Heart left ventricle (tissue), 16 donors: ENCODE data around the gene USP34. TPM values are rescaled to one million over a fixed set of nuclear protein-coding genes. Genes with fewer than 3 reads are reported as not detected.

Source experiments
- ATAC-seq, 4 donors: fragments of 200-7000 bp; cut with Tn5 transposase; one replicate each; pipeline ENCODE4 v1.9.1; 2020 to 2022; ENCODE audit warnings: moderate library complexity in 4 of 4, mild to moderate bottlenecking in 3 of 4, moderate number of reproducible peaks in 1 of 4
- DNase-seq, 5 donors: peaks; one replicate each; pipeline ENCODE4 v3.0.0-alpha.2; 2020
- H3K27ac ChIP-seq, 12 donors: fragments of 200-600 bp; sonication (generic) in 4 of 12; one replicate each; pipeline versions ENCODE4 v1.5.0 to v1.8.0; 2016 to 2022; ENCODE audit warnings: mild to moderate bottlenecking in 2 of 12
- H3K27me3 ChIP-seq, 9 donors: fragments of 200-600 bp; sonication (generic) in 2 of 9; one replicate each; pipeline versions ENCODE4 v1.5.1 to v1.8.0; 2016 to 2022; ENCODE audit warnings: mild to moderate bottlenecking in 3 of 9
- H3K36me3 ChIP-seq, 9 donors: fragments of 200-600 bp; sonication (generic) in 2 of 9; one replicate each; pipeline versions ENCODE4 v1.5.0 to v1.8.0; 2018 to 2022; ENCODE audit warnings: mild to moderate bottlenecking in 2 of 9
- H3K4me1 ChIP-seq, 12 donors: fragments of 200-600 bp; sonication (generic) in 4 of 12; one replicate each; pipeline versions ENCODE4 v1.5.0 to v1.8.0; 2016 to 2022; ENCODE audit warnings: mild to moderate bottlenecking in 3 of 12
- H3K4me3 ChIP-seq, 12 donors: fragments of 200-600 bp; sonication (generic) in 4 of 12; one replicate each; pipeline versions ENCODE4 v1.5.0 to v1.8.0; 2017 to 2022; ENCODE audit warnings: mild to moderate bottlenecking in 9 of 12, moderate library complexity in 4 of 12
- H3K9me3 ChIP-seq, 12 donors: fragments of 200-600 bp; sonication (generic) in 4 of 12; one replicate each; pipeline versions ENCODE4 v1.5.0 to v1.8.0; 2016 to 2022; ENCODE audit warnings: mild to moderate bottlenecking in 1 of 12
- POLR2A ChIP-seq, 2 donors: fragments of 450-650 bp; IDR thresholded peaks; one replicate each; pipeline ENCODE4 v1.6.1; 2017; ENCODE audit warnings: antibody characterized with exemption in 2 of 2, mild to moderate bottlenecking in 2 of 2, moderate library complexity in 2 of 2
- WGBS, 4 donors: extraction: QIAGEN DNeasy Blood & Tissue Kit in 2 of 4; methylation state at CpG; one replicate each; pipeline versions ENCODE4 v1.1.5 to v1.1.7; 2013 to 2018; 5-methylcytosine and 5-hydroxymethylcytosine counted together
- intact Hi-C, 10 donors: fragments of 100-400 bp; cut with DNase I; formaldehyde crosslinking; loops; one replicate each; pipeline versions ENCODE4 v1.11.1 to v1.14.2; 2022
- polyA plus RNA-seq, 2 donors: library from polyadenylated mRNA; stranded (reverse); fragments of 200-250 nt; gene quantifications; one replicate each; pipeline ENCODE4 v1.2.3, GENCODE V29; 2013
- total RNA-seq, 9 donors: library from RNA; depleted of rRNA in 2 of 9; stranded (reverse); fragments of >200 nt in 2 of 9; fragmentation: NEBNext Ultra II Directional in 3 of 9; extraction: Animal tissue kit (Norgen Biotek cat#: 25700) in 3 of 9; gene quantifications; one replicate each; pipeline versions ENCODE4 v1.1.0 to v1.2.4, GENCODE V29; 2016 to 2023
- TF ChIP-seq, protein P1 (sequence below), 12 donors: fragments of 200-600 bp; sonication (generic) in 4 of 12; IDR thresholded peaks; one replicate each; pipeline versions ENCODE4 v1.5.0 to v1.8.0; 2018 to 2022; ENCODE audit warnings: antibody characterized with exemption in 12 of 12, mild to moderate bottlenecking in 5 of 12
- donor health status: ischemic (EF 13 %, LVEDD 7.1; RV severe dilation, severe dysfunction).
- donor health status: healthy with polysubstance abuse.
- donor health status: DM: no; HTN: yes; CAD: no.
- donor health status: DM: no; HTN: no; CAD: no.
- donor health status: ischemic (EF 25% LVEDD 6.9; RV normal size, moderate dysfunction).
- donor health status: ischemic (EF 25% LVEDD 5.7; RV mildly dilated, moderate dysfunction).
- donor health status: healthy.
- donor health status: DM: yes; HTN: yes; CAD: no.
- donor health status: ischemic (EF 35%, LVEDD 5.7; RV mildly dilated, moderate dysfunction).
- donor health status: nonischemic (EF 11% LVEDD 7.7; RV severe dilation, severe dysfunction).
- donor health status: DM: yes; HTN: yes; CAD: no.
- donor health status: PGD.
- donor health status: ischemic (EF 29% LVEDD 5.4; RV normal size, mild dysfunction).
- donor health status: nonischemic (EF 23%, LVEDD 6.1; RV moderate dilation, normal function).

Gene USP34
- total and polyA plus RNA-seq, 11 donors, result 33.3 to 82.8 (median 60.6) TPM

DNA sequence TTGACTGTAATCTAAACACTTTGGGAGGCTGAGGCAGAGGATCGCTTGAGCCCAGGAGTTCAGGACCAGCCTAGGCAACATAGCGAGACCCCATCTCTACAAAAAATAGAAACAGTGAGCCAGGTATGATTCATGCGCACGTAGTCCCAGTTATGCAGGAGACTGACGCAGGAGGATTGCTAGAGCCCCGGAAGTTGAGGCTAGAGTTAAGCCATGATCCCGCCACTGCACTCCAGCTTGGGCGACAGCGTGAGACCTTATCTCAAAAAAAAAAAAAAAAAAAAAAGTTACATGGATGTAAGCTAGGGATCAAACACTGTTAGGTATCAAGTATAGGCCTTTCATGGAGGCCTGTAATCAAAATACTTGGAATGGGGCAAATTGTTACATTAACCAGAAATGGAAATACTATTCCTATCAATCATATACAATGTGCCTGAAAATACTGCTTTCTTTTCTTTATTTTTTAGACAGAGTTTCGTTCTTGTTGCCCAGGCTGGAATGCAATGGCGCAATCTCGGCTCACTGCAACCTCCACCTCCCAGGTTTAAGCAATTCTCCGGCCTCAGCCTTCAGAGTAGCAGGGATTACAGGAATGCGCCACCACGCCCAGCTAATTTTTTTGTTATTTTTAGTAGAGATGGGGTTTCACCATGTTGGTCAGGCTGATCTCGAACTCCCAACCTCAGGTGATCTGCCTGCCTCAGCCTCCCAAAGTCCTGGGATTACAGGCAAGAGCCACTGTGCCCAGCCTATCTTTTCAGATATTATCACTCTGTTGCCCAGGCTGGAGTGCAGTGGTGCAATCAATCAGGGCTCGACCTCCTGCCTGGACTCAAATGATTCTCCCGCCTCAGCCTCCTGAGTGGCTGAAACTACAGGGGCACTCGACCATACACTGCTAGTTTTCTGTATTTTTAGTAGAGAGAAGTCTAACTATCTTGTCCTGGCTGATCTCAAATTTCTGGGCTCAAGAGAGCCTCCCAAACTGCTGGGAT is 40.1 kb upstream of the USP34 start:
- Histone ChIP-seq H3K36me3 (peaks cover 0 to 94% (median 79%) of the 10 kb centered on the region in 9 donors), H3K9me3 (no peaks in the 10 kb centered on the region), H3K27me3 (no peaks in the 10 kb centered on the region), H3K4me3 (no peak overlapping the region), H3K4me1 (peaks cover 0 to 9% (median 0%) of the 10 kb centered on the region in 12 donors), H3K27ac (no peak overlapping the region)
- DNase-seq, result no peak
- ATAC-seq, result no peak
- TF ChIP-seq POLR2A (IDR thresholded peaks at IDR 0.05), result no peak
- TF ChIP-seq, protein P1, sequence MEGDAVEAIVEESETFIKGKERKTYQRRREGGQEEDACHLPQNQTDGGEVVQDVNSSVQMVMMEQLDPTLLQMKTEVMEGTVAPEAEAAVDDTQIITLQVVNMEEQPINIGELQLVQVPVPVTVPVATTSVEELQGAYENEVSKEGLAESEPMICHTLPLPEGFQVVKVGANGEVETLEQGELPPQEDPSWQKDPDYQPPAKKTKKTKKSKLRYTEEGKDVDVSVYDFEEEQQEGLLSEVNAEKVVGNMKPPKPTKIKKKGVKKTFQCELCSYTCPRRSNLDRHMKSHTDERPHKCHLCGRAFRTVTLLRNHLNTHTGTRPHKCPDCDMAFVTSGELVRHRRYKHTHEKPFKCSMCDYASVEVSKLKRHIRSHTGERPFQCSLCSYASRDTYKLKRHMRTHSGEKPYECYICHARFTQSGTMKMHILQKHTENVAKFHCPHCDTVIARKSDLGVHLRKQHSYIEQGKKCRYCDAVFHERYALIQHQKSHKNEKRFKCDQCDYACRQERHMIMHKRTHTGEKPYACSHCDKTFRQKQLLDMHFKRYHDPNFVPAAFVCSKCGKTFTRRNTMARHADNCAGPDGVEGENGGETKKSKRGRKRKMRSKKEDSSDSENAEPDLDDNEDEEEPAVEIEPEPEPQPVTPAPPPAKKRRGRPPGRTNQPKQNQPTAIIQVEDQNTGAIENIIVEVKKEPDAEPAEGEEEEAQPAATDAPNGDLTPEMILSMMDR (IDR thresholded peaks at IDR 0.05), result no peak
- intact Hi-C loops, result loop anchor here in 1 of 10 donors (10.0 kb wide), 1 partner anchor 124 kb away; no protein-coding TSS in a partner anchor
- 91 to 93% (median 92%) methylated on average over 19 of the region's 19 CpGs for WGBS, 4 donors

DNA sequence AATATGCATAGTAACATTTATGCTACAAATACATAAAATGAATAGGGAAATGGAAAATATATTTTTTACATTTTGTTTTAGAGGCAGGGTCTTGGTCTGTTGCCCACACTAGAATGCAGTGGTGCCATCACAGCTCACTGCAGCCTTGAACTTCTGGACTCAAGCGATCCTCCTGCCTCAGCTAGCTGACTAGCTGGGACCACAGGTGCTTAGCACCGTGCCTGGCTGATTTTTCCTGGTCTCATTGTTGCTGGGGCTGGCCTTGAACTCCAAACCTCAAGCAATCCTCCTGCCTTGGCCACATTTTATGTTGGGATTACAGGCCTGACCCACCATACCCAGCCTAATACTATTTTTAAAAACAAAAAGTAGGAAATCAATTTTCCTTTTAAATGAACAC is 34.1 kb upstream of the USP34 start:
- TF ChIP-seq, protein P1 (IDR thresholded peaks at IDR 0.05), result no peak
- TF ChIP-seq POLR2A (IDR thresholded peaks at IDR 0.05), result no peak
- 92 to 94% (median 94%) methylated on average over 2 of the region's 2 CpGs for WGBS, 4 donors
- intact Hi-C loops, result loop anchor here in 1 of 10 donors (10.0 kb wide), 1 partner anchor 380 kb away; the partner anchor contains the start of gene CCT4

DNA sequence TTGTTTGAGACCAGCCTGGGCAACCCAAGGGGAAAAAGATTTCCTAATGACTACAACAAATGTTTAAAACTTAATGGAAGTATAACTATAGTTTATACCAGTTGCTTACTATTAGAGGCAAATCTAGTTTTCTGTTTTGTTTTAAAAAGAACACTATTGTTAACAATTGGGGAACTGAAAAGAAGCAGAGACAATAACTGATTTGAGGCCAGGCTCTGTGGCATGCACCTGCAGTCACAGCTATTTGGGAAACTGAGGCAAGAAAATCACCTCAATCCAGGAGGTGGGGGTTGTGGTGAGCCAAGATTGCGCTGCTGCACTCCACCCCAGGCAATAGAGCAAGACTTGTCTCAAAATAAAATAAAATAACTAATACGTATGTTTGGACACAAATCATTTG is 28.2 kb upstream of the USP34 start:
- peaks cover 0 to 100% (median 85%) of the 10 kb centered on the region in 9 donors for H3K36me3 ChIP-seq
- no peaks in the 10 kb centered on the region for H3K9me3 ChIP-seq
- no peaks in the 10 kb centered on the region for H3K27me3 ChIP-seq
- intact Hi-C loops, result no loop called here
- no peak overlapping the region for H3K4me3 ChIP-seq
- no peak for ATAC-seq
- WGBS, 4 donors, result 97 to 99% (median 98%) methylated on average over 2 of the region's 2 CpGs
- peaks cover 0 to 4% (median 0%) of the 10 kb centered on the region in 12 donors for H3K4me1 ChIP-seq
- DNase-seq, result no peak
- TF ChIP-seq, protein P1 (IDR thresholded peaks at IDR 0.05), result no peak
- TF ChIP-seq POLR2A (IDR thresholded peaks at IDR 0.05), result no peak
- no peak overlapping the region for H3K27ac ChIP-seq

More for the DNA sequence above, 34.1 kb upstream of the USP34 start:
- no peaks in the 10 kb centered on the region for H3K27me3 ChIP-seq
- peaks cover 0 to 9% (median 0%) of the 10 kb centered on the region in 12 donors for H3K4me1 ChIP-seq
- H3K27ac ChIP-seq, result no peak overlapping the region
- no peak for DNase-seq
- H3K4me3 ChIP-seq, result no peak overlapping the region
- H3K9me3 ChIP-seq, result no peaks in the 10 kb centered on the region
- no peak for ATAC-seq
- peaks cover 0 to 97% (median 60%) of the 10 kb centered on the region in 9 donors for H3K36me3 ChIP-seq

DNA sequence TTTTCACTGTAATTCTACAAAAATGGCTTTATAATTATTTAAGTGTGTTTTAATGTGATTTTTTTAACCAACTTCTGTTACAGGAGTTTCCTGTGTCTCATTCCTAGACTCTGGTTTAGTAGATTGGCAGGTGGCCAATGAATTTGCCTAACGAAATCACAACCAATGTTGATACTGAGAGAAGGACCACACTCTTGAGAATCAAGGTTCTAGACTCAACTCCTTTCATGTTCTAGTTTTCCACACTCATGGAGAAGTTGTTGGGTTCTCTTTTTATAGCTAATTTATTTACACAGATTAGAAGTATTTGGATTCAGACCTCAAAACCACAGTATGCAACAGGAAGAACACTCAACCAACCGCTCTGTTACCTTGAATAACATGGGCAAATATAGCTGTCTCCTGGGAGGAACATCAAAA is 22.6 kb upstream of the USP34 start:
- Histone ChIP-seq H3K4me1 (peaks cover 0 to 7% (median 0%) of the 10 kb centered on the region in 12 donors), H3K27ac (no peak overlapping the region), H3K4me3 (no peak overlapping the region), H3K27me3 (no peaks in the 10 kb centered on the region), H3K9me3 (no peaks in the 10 kb centered on the region), H3K36me3 (peaks cover 2 to 100% (median 99%) of the 10 kb centered on the region in 9 donors)
- no peak for TF ChIP-seq POLR2A (IDR thresholded peaks at IDR 0.05)
- TF ChIP-seq, protein P1 (IDR thresholded peaks at IDR 0.05), result no peak
- WGBS, 4 donors, result 51 to 69% (median 58%) methylated on average over 2 of the region's 2 CpGs
- DNase-seq (no peak), ATAC-seq (no peak)
- intact Hi-C loops, result no loop called here
